Cardiac atrium fibroblast (primary cell): ENCODE data around the gene CYP2F1. TPM values are rescaled to one million over a fixed set of nuclear protein-coding genes. Genes with fewer than 3 reads are reported as not detected.

Experiments used
- total RNA-seq: library from RNA; depleted of rRNA; stranded (reverse); fragments of >200 nt; gene quantifications from 2 replicates; pipeline ENCODE4 v1.2.3, GENCODE V29; 2015

The CYP2F1 gene
- total RNA-seq: not detected in 2 replicates

GRCh38 chr19:41114132-41114531 lies at the start of gene CYP2F1:
Gene CYP2F1, plus strand, starts transcription at chr19:41114432. Its CDS starts 1,757 bp downstream, at chr19:41116189.

DNA sequence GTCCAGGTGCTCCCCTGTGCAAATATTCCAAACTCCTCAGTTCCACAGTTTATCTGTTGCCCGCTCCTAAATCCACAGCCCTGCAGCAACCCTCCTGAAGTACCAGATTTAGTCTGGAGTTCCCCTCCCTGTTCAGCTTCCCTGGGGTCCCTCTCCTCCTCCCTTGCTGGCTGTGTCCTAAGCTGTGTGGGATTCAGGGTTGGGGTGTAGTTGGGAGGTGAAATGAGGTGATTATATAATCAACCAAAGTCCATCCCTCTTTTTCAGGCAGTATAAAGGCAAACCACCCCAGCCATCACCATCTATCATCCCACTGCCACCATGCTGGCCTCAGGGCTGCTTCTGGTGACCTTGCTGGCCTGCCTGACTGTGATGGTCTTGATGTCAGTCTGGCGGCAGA lies 26.1 kb upstream of the CYP2F1 start, which contains the start of gene CYP2A13:
Gene CYP2A13, plus strand, starts transcription at position 301 of the 400 bp plus-strand sequence. Its CDS starts 21 bp downstream, at position 322.

Other genes starting within 250 kb of the CYP2F1 start
- gene CYP2A7, start 232.2 kb upstream of the CYP2F1 start, total RNA-seq: not detected in 2 replicates
- gene CYP2B6, start 123.2 kb upstream of the CYP2F1 start, total RNA-seq: not detected in 2 replicates
- not detected in 2 replicates for gene CYP2A13, start 26.0 kb upstream of the CYP2F1 start, total RNA-seq
- 0.65 TPM in 1 of 2 replicates, not detected in the other for gene CYP2S1, start 78.8 kb downstream of the CYP2F1 start, total RNA-seq
- gene AXL, start 104.8 kb downstream of the CYP2F1 start, total RNA-seq: 141 and 148 TPM in 2 replicates
- gene HNRNPUL1, start 149.9 kb downstream of the CYP2F1 start, total RNA-seq: 102 and 107 TPM in 2 replicates
- 6.5 and 8.7 TPM in 2 replicates for gene CCDC97, start 195.7 kb downstream of the CYP2F1 start, total RNA-seq
- 24.7 and 38.9 TPM in 2 replicates for gene TGFB1, start 239.5 kb downstream of the CYP2F1 start, total RNA-seq
- 2.9 and 3.7 TPM in 2 replicates for gene B9D2, start 249.7 kb downstream of the CYP2F1 start, total RNA-seq